Calu3 (cell line): ENCODE data around the gene PTCH2. TPM values are rescaled to one million over a fixed set of nuclear protein-coding genes. Genes with fewer than 3 reads are reported as not detected.
A peak's percentile ranks its signal among the peaks of the same experiment; 100 is the strongest.

ENCODE experiments used
- BruUV-seq: library from RNA; stranded (reverse); fragments of 400-500 nt; replicated peaks from 2 replicates; lab custom pipeline; 2021; lab: Mats Ljungman, UMichigan
- CTCF ChIA-PET: fragments of 300-600 bp; sonication (Branson Sonifier 250); formaldehyde crosslinking; loops from one replicate; lab custom pipeline; 2022; ENCODE audit warnings: antibody characterized with exemption; lab: Charles Lee
- DNase-seq: peaks from one replicate; pipeline ENCODE4 v3.0.0; 2022
- H3K27ac Mint-ChIP-seq: one replicate; pipeline ENCODE4 v1.8.0; 2022; ENCODE audit warnings: mixed read lengths; ENCODE audit not compliant: unreplicated experiment
- H3K27me3 Mint-ChIP-seq: one replicate; pipeline ENCODE4 v1.8.0; 2022; ENCODE audit warnings: mixed read lengths; ENCODE audit not compliant: unreplicated experiment
- H3K36me3 Mint-ChIP-seq: one replicate; pipeline ENCODE4 v1.8.0; 2022; ENCODE audit warnings: mild to moderate bottlenecking, moderate library complexity, mixed read lengths; ENCODE audit not compliant: insufficient read depth, unreplicated experiment
- H3K4me1 Mint-ChIP-seq: one replicate; pipeline ENCODE4 v1.8.0; 2022; ENCODE audit warnings: mild to moderate bottlenecking, low read depth, mixed read lengths; ENCODE audit not compliant: unreplicated experiment
- H3K4me3 Mint-ChIP-seq: one replicate; pipeline ENCODE4 v1.8.0; 2022; ENCODE audit warnings: mild to moderate bottlenecking, low read depth, moderate library complexity, mixed read lengths; ENCODE audit not compliant: unreplicated experiment
- H3K9me3 Mint-ChIP-seq: one replicate; pipeline ENCODE4 v1.8.0; 2022; ENCODE audit warnings: low read depth, mixed read lengths; ENCODE audit not compliant: unreplicated experiment
- CTCF ChIP-seq: fragments of 200-600 bp; IDR thresholded peaks from one replicate; pipeline ENCODE4 v1.8.0; 2022; ENCODE audit warnings: antibody characterized with exemption; ENCODE audit not compliant: unreplicated experiment
- intact Hi-C: fragments of 100-400 bp; cut with micrococcal nuclease; formaldehyde crosslinking; loops from one replicate; pipeline ENCODE4 v1.10.0; 2022; ENCODE audit not compliant: unreplicated experiment
- total RNA-seq: library from RNA; stranded (reverse); gene quantifications from 2 replicates; pipeline ENCODE4 v1.2.3, GENCODE V29; 2022

The PTCH2 gene
- total RNA-seq, 1 experiment from 2014 or later = 0.78 TPM

GRCh38 chr1:44803062-44803311 lies 40.1 kb downstream of the PTCH2 start:
- no TSS peak for BruUV-seq
- Mint-ChIP-seq H3K9me3 (no peaks in the 10 kb centered on the region), H3K4me3 (peak overlapping the region; percentile 77), H3K27ac (peak overlapping the region; percentile 5), H3K4me1 (peaks cover 38% of the 10 kb centered on the region), H3K36me3 (peaks cover 82% of the 10 kb centered on the region), H3K27me3 (no peaks in the 10 kb centered on the region)
- DNase-seq = no peak
- intact Hi-C loops = no loop called here
- CTCF ChIA-PET = no interaction called here
- no peak for TF ChIP-seq CTCF

GRCh38 chr1:44802306-44803061 lies 40.6 kb downstream of the PTCH2 start:
- no peaks in the 10 kb centered on the region for H3K9me3 Mint-ChIP-seq
- H3K4me1 Mint-ChIP-seq = peaks cover 34% of the 10 kb centered on the region
- BruUV-seq = no TSS peak
- H3K27ac Mint-ChIP-seq = peak overlapping the region; percentile 74
- peaks cover 77% of the 10 kb centered on the region for H3K36me3 Mint-ChIP-seq
- intact Hi-C loops = no loop called here
- no peak for DNase-seq
- H3K4me3 Mint-ChIP-seq = peak overlapping the region; percentile 77
- TF ChIP-seq CTCF = no peak
- CTCF ChIA-PET = no interaction called here
- no peaks in the 10 kb centered on the region for H3K27me3 Mint-ChIP-seq

- peak overlapping the region; percentile 74 for H3K27ac Mint-ChIP-seq
- TF ChIP-seq CTCF = no peak
- H3K36me3 Mint-ChIP-seq = peaks cover 69% of the 10 kb centered on the region
- H3K4me3 Mint-ChIP-seq = peak overlapping the region; percentile 77
- BruUV-seq = no TSS peak
- H3K9me3 Mint-ChIP-seq = no peaks in the 10 kb centered on the region
- intact Hi-C loops = no loop called here
- no peak for DNase-seq
- H3K4me1 Mint-ChIP-seq = peaks cover 26% of the 10 kb centered on the region
- CTCF ChIA-PET = no interaction called here
- no peaks in the 10 kb centered on the region for H3K27me3 Mint-ChIP-seq
Observed at GRCh38 chr1:44801491-44802305, 41.4 kb downstream of the PTCH2 start.

- peaks cover 25% of the 10 kb centered on the region for H3K4me1 Mint-ChIP-seq
- no peaks in the 10 kb centered on the region for H3K9me3 Mint-ChIP-seq
- peak within 1 kb of the TSS; percentile 77 for H3K4me3 Mint-ChIP-seq
- no peaks in the 10 kb centered on the region for H3K27me3 Mint-ChIP-seq
- intact Hi-C loops = no loop called here
- peak within 1 kb of the TSS; percentile 85 for H3K27ac Mint-ChIP-seq
- H3K36me3 Mint-ChIP-seq = peaks cover 57% of the 10 kb centered on the region
- CTCF ChIA-PET = interaction anchor here (0.6 to 1.6 kb wide), 10 partner anchors 9 to 211 kb away, joined by 3 to 10 read pairs (median 4); partner anchors contain the start of genes BTBD19, HECTD3, PTCH2 and RPS8
- DNase-seq = peak; percentile 98
- TF ChIP-seq CTCF = peak; percentile 78
- BruUV-seq = no TSS peak
Observed at GRCh38 chr1:44799770-44800584, 43.1 kb downstream of the PTCH2 start, which contains the start of gene PLK3. Gene PLK3, plus strand, starts transcription at chr1:44800377. Its CDS starts 87 bp downstream, at chr1:44800464.
